Ovary (tissue), 3 donors: ENCODE measurements around the gene PPP1CA.

ENCODE experiments used
- CTCF ChIP-seq, 3 donors: fragments of 450-650 bp in 2 of 3; fragments of 200-600 bp in 1 of 3; IDR thresholded peaks; one replicate each; pipeline versions ENCODE4 v1.5.1 to v1.8.0; 2016 to 2022; ENCODE audit warnings: antibody characterized with exemption in 3 of 3, mild to moderate bottlenecking in 1 of 3
- POLR2A ChIP-seq: fragments of 450-650 bp; IDR thresholded peaks from one replicate; pipeline ENCODE4 v1.6.1; 2017; ENCODE audit warnings: antibody characterized with exemption, mild to moderate bottlenecking, moderate library complexity
- donor health status: DM: no; HTN: no; CAD: no.

- TF ChIP-seq POLR2A (no peak), CTCF (IDR thresholded peaks at IDR 0.05) (no peak)
Observed at GRCh38 chr11:67419325-67420049, 17.8 kb upstream of the PPP1CA start.
